GM18520 (cell line): Measurements from ENCODE around the gene TBX21.

Experiments
- ATAC-seq: cut with Tn5 transposase; IDR thresholded peaks from one replicate; pipeline ENCODE4 v1.9.1; 2021; ENCODE audit not compliant: unreplicated experiment

The TBX21 gene

DNA sequence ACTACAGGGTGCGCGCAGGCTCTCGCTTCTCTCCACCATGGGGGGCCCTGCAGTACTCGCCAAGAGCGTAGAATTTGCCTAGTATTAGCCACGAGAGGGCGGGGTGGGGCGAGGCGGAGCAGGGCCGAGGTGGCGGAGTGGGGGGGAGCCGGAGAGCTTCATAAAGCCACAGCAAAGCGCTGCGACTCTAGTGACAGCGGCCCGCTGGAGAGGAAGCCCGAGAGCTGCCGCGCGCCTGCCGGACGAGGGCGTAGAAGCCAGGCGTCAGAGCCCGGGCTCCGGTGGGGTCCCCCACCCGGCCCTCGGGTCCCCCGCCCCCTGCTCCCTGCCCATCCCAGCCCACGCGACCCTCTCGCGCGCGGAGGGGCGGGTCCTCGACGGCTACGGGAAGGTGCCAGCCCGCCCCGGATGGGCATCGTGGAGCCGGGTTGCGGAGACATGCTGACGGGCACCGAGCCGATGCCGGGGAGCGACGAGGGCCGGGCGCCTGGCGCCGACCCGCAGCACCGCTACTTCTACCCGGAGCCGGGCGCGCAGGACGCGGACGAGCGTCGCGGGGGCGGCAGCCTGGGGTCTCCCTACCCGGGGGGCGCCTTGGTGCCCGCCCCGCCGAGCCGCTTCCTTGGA lies at the start of gene TBX21:
Gene TBX21 (plus strand): TSS at position 190 of the 627 bp plus-strand sequence. CDS start 219 bp downstream, at position 409.
- ATAC-seq: peak; percentile 37

GRCh38 chr17:47684025-47684424 lies 49.0 kb upstream of the TBX21 start:
- ATAC-seq: no peak

GRCh38 chr17:47684535-47685193 lies 48.4 kb upstream of the TBX21 start:
- no peak for ATAC-seq

DNA sequence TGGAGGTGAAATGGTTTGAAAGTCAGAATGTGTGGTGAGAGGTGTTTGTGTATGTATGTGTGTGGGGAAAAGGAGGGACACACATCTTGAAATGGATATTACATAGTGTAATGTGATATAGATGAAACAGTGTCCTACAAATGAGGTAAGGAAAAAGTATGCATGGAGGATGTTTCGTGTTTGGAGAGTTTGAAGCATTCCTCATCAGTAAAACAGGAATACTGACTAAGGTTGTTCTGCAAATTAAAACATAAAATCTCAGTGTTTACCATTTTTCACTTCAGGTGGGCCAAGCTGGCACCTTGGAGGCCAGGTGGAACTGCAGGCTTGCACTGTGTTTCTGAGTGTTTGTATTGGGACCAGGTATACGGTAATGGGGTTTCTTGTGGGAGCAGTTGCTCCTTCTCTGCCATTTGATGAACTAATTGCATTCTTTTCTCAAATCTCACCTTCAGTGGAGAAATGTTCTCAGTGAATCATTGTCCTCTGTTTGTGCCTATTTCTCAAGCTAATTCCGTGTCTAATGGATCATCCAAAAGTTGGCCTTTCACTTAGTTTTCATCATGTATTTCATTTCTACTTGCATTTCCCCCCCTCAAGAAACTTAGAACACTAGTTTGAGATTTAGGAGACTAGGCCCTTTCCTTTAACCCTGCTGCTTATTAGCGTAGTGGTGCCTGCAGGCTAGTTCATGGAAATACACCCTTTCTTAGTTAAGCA lies 47.3 kb upstream of the TBX21 start:
- no peak for ATAC-seq

GRCh38 chr17:47686276-47686635 lies 46.8 kb upstream of the TBX21 start:
- no peak for ATAC-seq

GRCh38 chr17:47686664-47687327 lies 46.2 kb upstream of the TBX21 start:
- no peak for ATAC-seq

DNA sequence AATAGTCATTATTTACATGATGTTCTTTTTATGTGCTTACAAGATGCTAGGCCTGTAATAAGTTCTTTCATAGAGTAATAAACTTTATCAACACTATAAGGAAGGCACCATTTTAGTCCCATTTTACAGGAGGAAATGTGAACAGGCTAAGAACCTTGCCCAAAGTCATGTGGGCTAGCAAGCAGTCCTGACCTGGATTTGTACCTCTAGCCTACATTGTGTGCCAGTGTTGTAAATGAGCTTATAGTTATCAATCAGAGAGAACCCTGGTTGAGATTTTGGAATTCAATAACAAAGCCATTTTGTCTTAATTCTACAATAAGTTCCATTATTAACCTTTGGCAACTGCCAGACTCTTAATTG lies 45.7 kb upstream of the TBX21 start:
- ATAC-seq: no peak

- ATAC-seq: no peak
Observed at GRCh38 chr17:47687748-47688147, 45.3 kb upstream of the TBX21 start.

- no peak for ATAC-seq
Observed at GRCh38 chr17:47690121-47690520, 42.9 kb upstream of the TBX21 start.

DNA sequence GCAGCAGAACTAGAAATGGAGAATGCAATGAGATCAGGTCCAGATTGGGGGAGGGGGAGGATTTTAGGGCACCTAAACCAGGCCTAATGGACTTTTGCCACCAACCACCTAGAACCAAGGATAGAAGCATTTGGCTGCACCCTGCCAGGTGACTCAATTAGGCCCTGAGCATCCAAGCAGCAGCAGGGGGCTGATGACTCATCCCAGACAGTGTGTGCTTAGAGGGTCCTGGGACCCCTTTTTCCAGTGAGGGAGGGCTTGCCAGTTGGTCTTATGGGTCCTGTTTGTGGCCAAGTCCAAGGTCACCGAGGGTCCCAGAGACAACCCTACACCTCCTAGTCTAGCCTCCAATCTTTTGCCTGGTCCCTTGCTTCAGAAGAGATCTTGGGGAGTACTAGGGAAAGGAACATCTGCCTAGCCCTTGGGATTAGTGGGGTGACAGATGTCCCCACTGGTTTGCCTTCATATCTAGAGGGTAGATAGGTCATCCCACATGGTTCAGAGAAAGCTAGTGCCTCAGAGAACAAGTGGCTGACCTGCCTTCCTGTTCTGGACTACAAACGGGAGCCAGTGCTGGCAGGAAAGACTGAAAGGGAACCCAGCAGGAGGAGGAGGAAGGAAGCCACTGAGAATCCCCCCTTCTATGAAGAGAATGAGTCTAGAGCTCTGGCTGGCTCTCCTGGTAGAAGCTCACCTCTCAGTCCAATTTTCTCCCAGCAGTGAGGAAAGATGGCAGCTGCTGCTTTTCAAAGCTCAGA lies 40.7 kb upstream of the TBX21 start:
- no peak for ATAC-seq

GRCh38 chr17:47692895-47693730 lies 39.9 kb upstream of the TBX21 start:
- no peak for ATAC-seq

DNA sequence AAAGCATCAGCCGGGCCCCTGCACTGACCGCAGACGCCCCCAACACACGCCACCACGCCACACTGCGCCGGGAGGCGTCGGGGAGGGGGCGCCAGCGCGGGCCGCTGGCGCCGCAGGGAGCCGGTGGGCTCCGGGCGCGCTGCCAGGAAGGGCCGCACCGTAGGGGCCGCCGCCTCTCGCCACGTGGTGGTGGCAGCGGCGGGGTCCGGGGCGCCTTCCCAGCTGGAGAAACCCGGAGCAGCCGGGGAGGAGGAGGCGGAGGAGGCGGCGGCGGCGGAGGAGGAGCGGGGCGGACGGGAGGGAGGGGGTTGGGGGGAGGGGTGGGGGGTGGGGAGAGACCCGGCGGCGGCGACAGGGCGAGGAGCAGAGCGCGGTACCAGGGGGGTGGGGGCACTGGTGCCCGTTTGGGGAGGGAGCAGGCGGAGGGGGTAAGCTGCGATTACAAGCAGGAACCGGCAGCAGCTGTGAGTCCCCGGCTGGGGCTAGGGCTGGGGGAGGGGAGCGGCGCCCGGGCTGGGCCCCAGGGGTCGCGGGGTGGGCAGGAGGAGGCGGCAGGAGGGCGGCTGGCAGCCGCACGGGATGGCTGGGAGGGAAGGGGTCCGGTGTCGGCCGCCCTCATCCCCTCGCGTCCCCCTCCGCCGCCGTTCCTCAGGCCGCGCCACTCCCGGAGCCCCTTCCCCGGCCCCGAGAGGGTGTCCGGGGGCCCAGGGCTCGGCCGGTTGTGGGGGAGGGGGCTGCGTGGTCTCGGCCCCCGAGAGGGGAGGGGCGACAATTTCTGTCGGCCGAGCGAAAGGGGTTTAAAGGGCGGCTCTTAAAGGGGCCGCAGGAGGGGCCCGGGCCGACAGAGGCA lies 39.1 kb upstream of the TBX21 start, which contains the start of gene TBKBP1:
Gene TBKBP1 (plus strand): TSS at position 431 of the 850 bp plus-strand sequence. CDS start 1,952 bp downstream, outside the sequence.
- ATAC-seq: no peak

GRCh38 chr17:47694581-47695428 lies 38.2 kb upstream of the TBX21 start:
- no peak for ATAC-seq

GRCh38 chr17:47695429-47696376 lies 37.3 kb upstream of the TBX21 start:
- no peak for ATAC-seq

DNA sequence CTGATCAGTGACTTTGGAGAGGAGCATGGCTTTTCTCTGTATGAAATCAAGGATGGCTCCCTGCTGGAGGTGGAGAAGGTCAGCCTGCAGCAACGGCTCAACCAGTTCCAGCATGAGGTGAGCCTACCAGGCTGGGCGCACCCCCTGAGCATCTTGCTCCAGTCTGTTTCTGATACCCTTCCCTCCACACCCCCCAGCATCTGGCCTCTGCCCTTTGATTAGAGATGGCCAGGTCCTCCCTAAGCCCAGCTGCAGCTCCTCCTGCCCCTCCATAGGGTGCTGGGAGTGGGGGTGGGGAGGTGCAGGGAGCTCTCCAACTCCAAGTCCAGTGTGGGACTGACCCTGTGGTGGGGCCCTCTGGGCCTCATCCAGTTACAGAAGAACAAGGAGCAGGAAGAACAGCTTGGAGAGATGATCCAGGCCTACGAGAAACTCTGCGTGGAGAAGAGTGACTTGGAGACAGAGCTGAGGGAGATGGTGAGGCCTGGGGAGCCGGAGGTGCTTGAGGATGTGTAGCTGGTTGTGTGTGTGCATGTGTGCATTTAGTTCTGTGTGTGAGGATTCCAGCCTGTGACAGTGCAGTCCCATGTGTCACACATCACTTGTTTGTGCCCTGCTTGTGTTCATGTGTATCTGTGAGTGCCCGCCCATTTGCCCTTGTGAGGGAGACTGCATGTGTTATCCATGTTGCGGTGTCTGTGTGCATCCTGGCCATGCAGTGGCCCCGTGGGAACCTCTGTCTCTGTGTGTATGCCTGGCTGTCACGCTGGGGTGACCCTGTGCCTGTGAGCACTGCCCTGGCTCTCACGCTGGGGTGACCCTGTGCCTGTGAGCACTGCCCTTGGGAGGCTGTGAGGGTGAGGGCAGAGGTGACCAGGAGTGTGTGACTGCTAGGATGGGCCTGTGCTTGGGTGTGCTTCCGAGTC lies 36.1 kb upstream of the TBX21 start:
- ATAC-seq: no peak
